AG04450 (cell line): ENCODE measurements around the gene E2F2. TPM values are rescaled to one million over a fixed set of nuclear protein-coding genes. Genes with fewer than 3 reads are reported as not detected.
A peak's percentile ranks its signal among the peaks of the same experiment; 100 is the strongest.

Experiments used
- CTCF ChIA-PET: fragments of 300-600, 350-600 bp; formaldehyde crosslinking; extraction: SDS; loops from one replicate; lab custom pipeline; 2022; ENCODE audit warnings: antibody characterized with exemption, inconsistent platforms; lab: Charles Lee
- POLR2A ChIA-PET: fragments of 350-600 bp; formaldehyde crosslinking; extraction: SDS; loops from one replicate; lab custom pipeline; 2021; ENCODE audit warnings: antibody characterized with exemption, inconsistent platforms; lab: Yijun Ruan, JAX
- DNase-seq: peaks from one replicate; pipeline ENCODE4 v3.0.0-alpha.2; 2011; ENCODE audit warnings: low read depth, low spot score
- H3K27ac ChIP-seq: one replicate; pipeline ENCODE4 v1.5.1; 2012; ENCODE audit warnings: low read depth, low read length, control low read depth
- H3K27me3 ChIP-seq: one replicate; pipeline ENCODE4 v1.6.0; 2012; ENCODE audit warnings: low read length; ENCODE audit not compliant: control insufficient read depth, insufficient read depth
- H3K4me3 ChIP-seq: 2 replicates; pipeline ENCODE4 v1.5.1; 2011; ENCODE audit warnings: mild to moderate bottlenecking, low read depth, low read length, control low read depth
- H3K9me3 ChIP-seq: 2 replicates; pipeline ENCODE4 v1.5.1; 2012; ENCODE audit warnings: low read length; ENCODE audit not compliant: control insufficient read depth, insufficient read depth
- polyA plus RNA-seq: library from polyadenylated mRNA; depleted of rRNA; stranded (reverse); fragments of >200 nt; gene quantifications from 2 replicates; pipeline ENCODE4 v1.2.3, GENCODE V29; 2011
- TF ChIP-seq, protein P1 (sequence below): IDR thresholded peaks from 2 replicates; pipeline ENCODE4 v1.5.1; 2011; ENCODE audit warnings: low read depth, low read length, control low read depth, inconsistent platforms

Gene E2F2
- polyA plus RNA-seq, 1 experiment: 0.06 TPM

DNA sequence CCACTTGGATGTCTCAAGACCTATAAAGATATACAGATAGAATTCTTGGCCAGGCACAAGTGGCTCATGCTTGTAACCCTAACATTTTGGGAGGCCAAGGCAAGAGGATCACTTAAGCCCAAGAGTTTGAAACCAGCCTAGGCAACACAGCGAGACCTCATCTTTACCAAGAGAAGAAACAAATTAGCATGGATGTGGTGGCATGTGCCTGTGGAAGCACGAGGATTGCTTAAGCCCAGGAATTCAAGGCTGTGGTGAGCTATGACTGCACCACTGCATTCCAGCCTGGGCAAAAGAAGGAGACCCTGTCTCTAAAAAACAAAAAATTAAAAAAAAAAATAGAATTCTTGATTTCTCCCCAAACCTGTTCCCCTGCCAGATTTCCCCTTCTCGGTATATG lies 55.4 kb downstream of the E2F2 start:
- Histone ChIP-seq H3K27ac (peak overlapping the region; percentile 90), H3K9me3 (no peaks in the 10 kb centered on the region), H3K4me3 (no peak overlapping the region), H3K27me3 (no peaks in the 10 kb centered on the region)
- TF ChIP-seq, protein P1, sequence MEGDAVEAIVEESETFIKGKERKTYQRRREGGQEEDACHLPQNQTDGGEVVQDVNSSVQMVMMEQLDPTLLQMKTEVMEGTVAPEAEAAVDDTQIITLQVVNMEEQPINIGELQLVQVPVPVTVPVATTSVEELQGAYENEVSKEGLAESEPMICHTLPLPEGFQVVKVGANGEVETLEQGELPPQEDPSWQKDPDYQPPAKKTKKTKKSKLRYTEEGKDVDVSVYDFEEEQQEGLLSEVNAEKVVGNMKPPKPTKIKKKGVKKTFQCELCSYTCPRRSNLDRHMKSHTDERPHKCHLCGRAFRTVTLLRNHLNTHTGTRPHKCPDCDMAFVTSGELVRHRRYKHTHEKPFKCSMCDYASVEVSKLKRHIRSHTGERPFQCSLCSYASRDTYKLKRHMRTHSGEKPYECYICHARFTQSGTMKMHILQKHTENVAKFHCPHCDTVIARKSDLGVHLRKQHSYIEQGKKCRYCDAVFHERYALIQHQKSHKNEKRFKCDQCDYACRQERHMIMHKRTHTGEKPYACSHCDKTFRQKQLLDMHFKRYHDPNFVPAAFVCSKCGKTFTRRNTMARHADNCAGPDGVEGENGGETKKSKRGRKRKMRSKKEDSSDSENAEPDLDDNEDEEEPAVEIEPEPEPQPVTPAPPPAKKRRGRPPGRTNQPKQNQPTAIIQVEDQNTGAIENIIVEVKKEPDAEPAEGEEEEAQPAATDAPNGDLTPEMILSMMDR: no peak
- ChIA-PET CTCF (interaction anchor here (1.3 kb wide), 1 partner anchor 189 kb away, joined by 4 read pairs; no protein-coding TSS in a partner anchor), POLR2A (interaction anchor here (0.9 to 1.6 kb wide), 4 partner anchors 9 to 279 kb away, joined by 3 to 13 read pairs (median 6); partner anchors contain the start of gene ASAP3)
- DNase-seq: no peak

DNA sequence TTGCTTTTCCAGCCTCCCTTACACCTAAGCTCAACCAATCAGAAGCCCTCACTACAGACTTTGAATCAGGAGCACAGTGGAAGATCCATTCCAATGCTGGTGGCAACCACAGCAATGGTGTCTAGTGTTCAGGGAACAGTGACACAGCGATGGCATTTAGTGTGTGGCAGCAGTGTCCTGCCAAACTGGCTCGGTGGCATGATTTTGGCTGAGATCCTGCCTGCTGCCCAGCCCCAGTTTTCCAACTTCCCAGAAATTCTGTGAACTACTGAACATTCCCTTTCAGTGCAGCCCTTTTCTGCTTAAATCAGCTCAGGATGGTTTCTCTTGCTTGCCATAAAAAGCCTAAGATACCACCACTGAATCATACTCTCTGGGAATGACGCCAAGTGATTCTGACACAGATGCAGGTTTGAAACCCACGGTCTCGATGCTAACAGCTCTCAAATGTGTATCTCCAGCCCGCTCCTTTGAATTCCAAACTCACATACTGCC lies 55.9 kb downstream of the E2F2 start:
- H3K4me3 ChIP-seq: no peak overlapping the region
- ChIA-PET POLR2A (interaction anchor here (0.5 to 1.6 kb wide), 5 partner anchors 9 to 278 kb away, joined by 3 to 13 read pairs (median 3); partner anchors contain the start of gene ASAP3), CTCF (interaction anchor here (0.6 to 1.3 kb wide), 2 partner anchors 17 to 190 kb away, joined by 3 to 4 read pairs; no protein-coding TSS in a partner anchor)

DNA sequence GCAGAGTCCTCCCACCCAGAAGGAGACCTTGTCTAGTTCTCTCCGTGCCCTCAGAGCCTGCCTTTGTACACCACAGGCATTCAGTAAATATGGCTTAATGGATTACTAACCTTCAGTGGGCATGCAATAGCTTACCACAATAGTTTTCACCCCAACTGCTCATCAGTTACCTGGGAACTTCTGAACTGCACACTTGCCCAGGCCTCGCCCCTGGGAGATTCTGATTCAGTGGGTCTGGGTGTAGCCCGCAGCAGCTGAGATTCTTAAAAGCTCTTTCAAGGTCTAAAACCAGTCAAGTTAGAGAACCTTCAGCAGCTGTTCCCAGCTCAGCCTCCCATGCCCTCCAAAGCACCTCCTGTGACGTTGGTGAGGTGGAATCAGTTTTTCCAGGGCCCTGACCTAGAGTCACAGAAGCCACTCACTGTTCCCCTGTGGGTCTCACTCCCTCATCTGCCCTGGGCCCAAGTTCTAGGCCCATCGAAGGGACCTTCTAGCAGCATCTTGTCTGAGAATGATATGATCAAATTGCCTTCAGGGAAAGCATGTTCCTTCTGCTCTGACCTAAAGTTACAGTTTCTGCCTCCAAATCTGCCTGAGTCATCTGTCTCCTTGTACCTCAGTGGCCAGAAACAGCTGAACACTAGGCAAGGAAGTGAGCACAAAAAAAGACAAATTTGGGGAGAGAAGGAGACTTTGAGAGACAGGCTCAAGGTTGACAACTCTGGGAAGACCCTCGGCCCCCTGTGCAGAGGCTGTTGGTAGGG lies 57.8 kb downstream of the E2F2 start:
- no peaks in the 10 kb centered on the region; the same call in 1 of the 2 replicates for H3K9me3 ChIP-seq
- no peak overlapping the region for H3K4me3 ChIP-seq
- POLR2A ChIA-PET: no interaction called here
- H3K27ac ChIP-seq: peak overlapping the region; percentile 39
- no peak for DNase-seq
- CTCF ChIA-PET: interaction anchor here (0.8 kb wide), 1 partner anchor 24 kb away, joined by 3 read pairs; no protein-coding TSS in a partner anchor
- no peaks in the 10 kb centered on the region for H3K27me3 ChIP-seq
- TF ChIP-seq, protein P1: no peak

More for the DNA sequence above, 55.9 kb downstream of the E2F2 start:
- Histone ChIP-seq H3K27me3 (no peaks in the 10 kb centered on the region), H3K27ac (peak overlapping the region; percentile 90), H3K9me3 (no peaks in the 10 kb centered on the region; the same call in 1 of the 2 replicates)
- TF ChIP-seq, protein P1: no peak
- peak; percentile 90 for DNase-seq

DNA sequence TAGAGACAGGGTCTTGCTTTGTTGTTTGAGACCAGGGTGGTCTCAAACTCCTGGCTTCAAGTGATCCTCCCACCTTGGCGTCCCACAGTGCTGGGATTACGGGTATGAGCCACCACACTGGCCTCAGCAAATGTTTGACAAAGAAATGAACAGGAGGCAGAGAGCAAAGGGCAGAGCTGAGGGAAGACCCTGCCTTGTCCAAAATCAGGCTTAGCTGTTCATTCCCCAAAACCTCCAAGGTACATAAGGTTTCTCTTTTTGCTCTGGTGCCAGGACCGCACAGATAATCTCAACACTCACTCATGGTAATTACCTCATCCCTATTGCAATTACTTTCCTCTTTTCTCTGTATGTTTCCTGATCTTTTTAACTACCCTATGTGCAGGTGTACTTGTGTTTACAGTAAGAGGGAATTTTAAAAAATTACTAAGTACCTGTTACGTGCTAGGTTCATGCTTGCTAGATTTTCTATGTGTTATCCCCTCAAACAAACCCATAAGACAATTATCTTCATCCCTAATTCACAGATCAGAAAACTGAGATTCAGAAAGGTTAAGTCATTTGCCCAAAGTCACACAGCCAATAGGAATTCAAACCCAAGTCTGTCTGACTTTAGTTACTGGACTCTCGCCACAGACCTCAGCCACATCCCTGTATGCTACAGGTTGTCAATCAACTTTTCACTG lies 58.5 kb downstream of the E2F2 start:
- DNase-seq: no peak
- H3K4me3 ChIP-seq: no peak overlapping the region
- H3K9me3 ChIP-seq: no peaks in the 10 kb centered on the region; the same call in 1 of the 2 replicates
- TF ChIP-seq, protein P1: no peak
- ChIA-PET POLR2A (no interaction called here), CTCF (no interaction called here)
- H3K27ac ChIP-seq: no peak overlapping the region
- H3K27me3 ChIP-seq: no peaks in the 10 kb centered on the region
